NCI-H1105 treated with DMSO at 0.1 percent for 48 hours (cell line): Measurements from ENCODE around the gene PTPN3.

Experiments used
- DNase-seq: peaks from one replicate; lab custom pipeline; 2025; lab: John Stamatoyannopoulos, UW

Gene PTPN3

GRCh38 chr9:109335929-109336328 is 162.2 kb downstream of the PTPN3 start:
- no peak for DNase-seq

GRCh38 chr9:109335121-109335520 is 163.0 kb downstream of the PTPN3 start:
- DNase-seq: no peak

- DNase-seq: no peak
Measured at GRCh38 chr9:109331353-109331752, 166.8 kb downstream of the PTPN3 start.

- DNase-seq: no peak
Measured at GRCh38 chr9:109329638-109330258, 168.4 kb downstream of the PTPN3 start.

GRCh38 chr9:109328978-109329637 is 169.0 kb downstream of the PTPN3 start:
- no peak for DNase-seq
